ENCODE data around the gene MAPK7. TPM values are rescaled to one million over a fixed set of nuclear protein-coding genes. Genes with fewer than 3 reads are reported as not detected.

MAPK7 gene
- total RNA-seq, 1 donor from 2014 or later: 15.6 TPM

DNA sequence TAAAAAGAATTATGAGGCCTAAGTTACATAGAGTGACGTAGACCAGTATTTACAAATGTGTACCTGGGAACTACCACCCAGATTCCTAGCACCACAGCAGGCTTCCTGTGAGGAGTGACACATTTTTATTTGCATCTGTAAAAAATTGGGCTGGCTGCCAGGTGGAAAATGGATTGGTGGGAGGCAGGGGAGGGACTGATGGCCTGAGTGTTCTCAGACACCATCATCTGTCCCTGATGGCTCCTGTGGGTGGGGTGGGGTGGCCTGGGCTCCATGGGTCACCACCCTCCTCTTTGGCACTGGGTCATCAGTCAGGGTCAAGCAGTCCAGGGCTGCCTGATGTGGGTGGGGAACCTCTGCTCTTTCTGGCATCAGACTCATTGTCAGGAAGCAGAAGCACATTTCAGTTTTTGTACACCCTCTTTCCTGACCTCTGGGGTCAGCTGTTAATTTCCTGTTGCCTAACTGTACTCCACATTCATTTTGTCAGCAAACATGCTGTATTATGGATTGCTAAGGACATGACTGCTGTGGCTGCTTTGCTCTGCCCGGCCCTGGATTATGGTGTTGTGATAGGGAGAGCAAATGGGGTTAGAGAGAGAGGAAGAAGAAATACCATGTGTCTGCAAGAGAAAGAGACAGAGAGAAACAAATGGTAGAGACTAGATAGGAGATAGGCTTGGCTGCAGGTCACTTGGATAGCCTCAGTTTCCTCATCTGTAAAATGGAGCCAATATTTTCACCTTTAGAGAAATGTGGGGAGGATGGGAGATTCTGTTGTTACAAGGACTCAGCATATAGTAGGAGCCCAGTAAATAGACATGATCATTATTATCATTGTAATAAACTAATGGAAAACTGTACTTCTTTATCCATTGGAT lies 20.2 kb downstream of the MAPK7 start:
- DNase-seq (ENCODE audit: low spot score): peak; percentile 75

DNA sequence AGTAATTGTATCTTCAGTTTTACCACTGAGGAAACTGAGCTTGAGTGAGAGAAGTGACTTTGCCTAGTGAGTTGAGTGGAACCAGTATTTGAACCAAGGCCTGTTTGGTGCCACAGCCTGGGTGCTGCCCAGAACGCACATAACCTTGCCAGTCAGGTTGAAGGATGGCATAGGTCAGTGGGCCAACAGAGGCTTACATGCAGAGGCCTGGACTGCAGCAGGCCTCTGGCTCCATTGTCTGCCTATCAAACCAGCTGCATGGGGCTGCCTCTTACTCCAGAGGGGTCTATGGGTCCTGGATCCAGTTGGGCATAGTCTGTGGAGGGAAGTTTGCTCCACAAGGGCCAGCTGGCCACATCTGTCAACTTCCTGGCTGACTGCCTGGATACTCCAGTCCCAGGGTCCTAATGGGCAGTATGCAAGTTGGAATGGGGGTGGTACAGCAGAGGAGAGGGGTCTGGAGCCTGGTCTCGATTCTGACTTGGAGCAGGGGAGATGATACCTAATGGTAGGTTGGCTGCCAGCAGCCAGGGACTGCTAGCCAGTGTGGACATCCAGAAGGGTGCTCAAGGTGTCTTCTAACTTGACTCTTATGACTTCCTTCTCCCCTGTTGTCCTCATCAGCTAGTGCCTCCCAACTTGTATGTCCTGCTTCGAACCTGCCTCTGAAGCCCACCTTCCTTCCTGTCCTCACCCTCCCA lies 21.6 kb downstream of the MAPK7 start:
- no peak for DNase-seq (ENCODE audit: low spot score)

DNA sequence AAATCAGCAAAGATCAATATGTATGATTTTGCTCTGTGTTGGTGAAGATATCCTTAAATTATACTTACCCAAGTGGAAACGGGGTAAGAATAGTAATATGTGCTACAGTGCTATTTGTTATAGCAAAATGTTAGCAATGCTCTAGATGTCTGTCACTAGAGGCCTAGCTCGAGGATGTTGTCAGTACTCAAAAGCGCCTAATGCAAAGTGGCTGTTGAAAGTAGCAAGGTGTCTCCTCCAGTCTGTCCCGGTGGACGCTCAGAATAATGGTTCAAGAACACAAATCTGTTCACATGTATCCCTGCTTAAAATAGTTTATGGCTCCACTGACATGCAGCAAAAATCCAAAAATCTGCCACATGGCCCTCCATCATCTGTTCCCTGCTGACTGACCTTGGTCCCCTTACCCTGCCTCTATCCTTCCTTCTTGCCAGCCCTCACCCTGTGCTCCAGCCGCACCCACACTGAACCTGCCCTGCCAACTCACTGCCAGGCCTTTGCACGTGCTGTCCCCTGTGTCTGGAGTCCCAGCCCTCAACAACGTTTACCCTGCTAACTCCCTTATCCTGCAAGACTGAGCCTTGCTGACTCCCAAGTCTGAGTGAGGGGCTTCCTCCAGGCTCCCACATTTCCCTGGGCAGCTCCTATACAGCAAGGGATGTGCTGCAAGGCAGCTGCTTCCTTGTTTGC lies 23.2 kb downstream of the MAPK7 start:
- DNase-seq (ENCODE audit: low spot score): no peak

DNA sequence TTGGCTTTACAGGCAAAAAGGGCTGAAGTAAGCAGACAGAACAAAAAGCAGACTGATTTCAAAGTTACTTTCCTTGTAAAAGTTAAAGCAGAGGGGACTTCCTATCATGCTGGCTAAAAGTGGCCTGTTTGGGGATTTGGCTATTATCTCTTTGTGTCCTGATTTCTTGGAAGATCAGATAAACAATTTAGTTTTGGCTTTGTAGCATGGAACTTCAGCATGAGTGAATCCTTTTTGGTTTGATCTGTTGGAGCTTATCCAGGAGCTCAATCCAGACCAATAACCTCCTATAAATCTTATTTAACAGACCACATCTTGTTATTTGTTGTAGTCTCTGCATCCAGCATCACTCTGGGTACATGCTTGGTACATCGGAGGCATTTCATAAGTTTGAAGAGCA lies 23.9 kb downstream of the MAPK7 start:
- peak; percentile 93 for DNase-seq (ENCODE audit: low spot score)

DNA sequence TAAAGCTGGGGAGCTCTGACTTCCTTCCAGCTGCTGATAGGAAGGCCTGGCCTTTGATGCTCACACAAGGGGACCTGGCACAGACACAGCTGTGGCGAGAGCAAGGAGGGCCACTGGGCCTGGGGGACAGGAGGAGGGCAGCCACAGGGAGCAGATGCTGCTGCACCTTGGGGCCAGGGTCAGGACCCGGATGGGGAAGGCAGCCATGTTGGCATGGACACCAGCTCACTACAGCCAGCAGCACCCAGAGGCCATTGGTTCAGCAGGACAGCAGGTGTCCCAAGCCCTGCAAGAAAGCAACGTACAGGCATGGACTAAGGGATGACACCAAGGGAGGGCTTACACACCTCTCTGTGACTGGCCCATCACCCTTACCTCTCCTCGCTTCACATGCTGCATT lies 24.7 kb downstream of the MAPK7 start:
- DNase-seq (ENCODE audit: low spot score): no peak

DNA sequence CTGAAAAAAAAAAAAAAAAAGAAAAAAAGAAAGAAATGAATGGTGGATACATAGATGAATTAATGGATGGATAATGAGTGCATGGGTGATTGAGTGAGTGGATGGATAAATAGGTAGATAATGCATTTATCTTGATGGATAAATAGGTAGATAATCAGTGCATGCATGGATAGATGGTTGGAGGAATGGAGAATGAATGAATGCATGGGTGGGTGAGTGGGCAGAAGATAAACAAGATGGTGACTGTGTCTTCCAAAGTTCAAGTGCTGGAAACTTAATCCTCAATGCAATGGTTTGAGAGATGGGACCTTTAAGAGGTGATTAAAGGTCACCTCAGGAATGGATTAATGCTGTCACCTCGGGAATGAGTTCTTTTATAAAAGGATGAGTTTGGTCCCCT lies 26.0 kb downstream of the MAPK7 start:
- no peak for DNase-seq (ENCODE audit: low spot score)

DNA sequence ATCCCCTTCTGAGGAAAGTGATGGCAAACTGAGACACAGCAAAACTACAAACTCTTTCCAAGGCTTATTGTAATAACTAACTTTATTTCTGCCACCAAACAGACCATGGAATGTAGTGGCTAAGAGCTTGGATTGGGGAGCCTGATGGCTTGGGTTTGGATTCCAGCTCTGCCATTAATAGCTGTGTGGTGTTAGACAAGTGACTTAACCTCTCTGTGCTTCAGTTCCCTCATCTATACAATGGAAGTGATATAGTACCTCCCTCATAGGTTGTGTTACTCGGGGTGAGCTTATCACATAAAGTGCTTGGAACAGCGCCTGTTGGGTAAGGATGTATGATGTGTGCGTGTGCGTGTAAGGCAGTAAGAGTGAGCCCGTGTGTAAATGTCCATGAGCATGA lies 26.8 kb downstream of the MAPK7 start:
- DNase-seq (ENCODE audit: low spot score): no peak

DNA sequence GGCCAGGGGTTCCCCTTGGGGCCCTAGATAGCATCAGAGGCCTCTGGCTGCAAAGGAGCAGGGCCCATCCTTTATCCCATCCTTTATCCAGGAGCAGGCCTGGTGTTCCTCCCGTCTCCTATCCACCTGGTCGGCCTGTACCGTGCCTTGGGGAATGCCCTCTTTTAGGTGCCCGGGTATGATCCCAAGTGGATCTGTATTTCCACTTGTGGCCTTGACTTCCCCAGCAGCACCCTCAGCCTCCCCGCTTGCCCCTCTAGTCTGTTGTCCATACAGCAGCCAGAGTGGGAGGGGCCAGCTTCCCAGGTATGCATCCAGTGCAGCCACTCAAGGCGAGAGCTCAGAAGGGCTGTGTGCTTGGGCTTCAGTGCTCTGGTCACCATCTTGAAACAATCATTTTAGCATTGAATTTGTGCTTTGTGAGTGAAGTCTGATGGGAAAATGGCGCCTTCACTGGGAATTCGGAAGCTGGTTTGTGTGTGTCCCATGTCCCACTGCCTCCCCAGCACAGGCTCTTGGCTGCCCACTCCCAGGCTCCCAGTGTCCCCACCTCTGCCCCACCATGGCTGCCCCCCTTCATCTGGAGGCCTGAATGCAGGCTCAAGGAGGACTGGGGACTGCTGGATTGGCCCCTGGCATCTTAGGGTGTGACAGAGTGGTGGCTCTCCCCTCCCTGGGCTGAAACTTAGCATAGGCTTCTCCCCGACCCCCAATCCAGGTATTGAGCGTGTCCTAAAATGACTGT lies 29.5 kb downstream of the MAPK7 start:
- no peak for DNase-seq (ENCODE audit: low spot score)

DNA sequence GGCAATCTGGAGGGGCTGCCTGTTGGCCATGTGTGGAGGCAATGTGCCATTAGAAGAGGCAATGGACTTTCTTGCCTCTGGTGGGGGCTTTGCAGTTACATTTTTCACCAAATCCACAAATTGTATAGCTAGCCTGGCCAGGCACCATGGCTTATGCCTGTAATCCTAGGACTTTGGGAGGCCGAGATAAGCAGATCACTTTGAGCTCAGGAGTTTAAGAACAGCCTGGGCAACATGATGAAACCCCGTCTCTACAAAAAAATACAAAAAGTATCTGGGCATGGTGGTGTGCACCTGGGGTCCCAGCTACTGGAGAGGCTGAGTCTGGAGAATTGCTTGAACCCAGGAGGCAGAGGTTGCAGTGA lies 30.0 kb downstream of the MAPK7 start:
- DNase-seq (ENCODE audit: low spot score): peak; percentile 92

DNA sequence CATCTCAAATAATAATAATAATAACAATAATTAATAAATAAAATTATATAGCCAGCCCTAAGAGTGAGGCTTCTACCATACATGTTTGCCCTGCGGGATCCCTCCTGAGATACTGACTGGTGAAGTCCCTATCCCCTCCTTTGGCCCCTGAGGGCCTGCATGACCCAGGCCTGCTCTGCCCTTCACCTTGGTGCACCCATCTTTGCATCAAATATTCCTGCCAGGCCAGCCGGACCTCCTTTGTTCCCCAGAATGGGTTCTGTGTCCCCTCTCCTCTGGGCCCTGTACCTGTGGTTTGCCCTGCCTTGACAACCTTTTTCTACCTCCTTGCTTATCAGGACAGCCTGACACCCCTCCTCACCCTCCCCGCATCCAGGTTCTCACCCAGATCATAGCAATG lies 30.8 kb downstream of the MAPK7 start:
- no peak for DNase-seq (ENCODE audit: low spot score)

DNA sequence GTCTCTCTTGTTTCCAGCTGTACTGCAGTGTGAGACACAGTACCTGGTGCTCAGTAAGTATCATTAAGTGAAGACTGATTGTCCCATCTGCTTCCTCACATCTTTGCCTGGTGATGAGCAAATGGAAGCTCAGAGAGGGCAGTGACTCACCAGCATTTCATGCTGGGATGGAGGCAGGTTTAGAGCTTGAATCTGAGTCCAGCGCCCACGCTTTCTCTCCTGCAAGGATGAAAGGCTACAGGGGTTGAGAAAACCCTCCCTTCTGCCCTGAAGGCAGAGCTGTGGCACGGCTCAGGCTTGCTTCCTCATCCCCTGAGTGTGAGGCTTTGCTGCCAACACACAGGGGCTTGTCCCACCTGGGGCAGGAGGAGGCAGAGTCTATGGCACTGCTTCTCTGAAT lies 31.2 kb downstream of the MAPK7 start:
- peak; percentile 69 for DNase-seq (ENCODE audit: low spot score)

DNA sequence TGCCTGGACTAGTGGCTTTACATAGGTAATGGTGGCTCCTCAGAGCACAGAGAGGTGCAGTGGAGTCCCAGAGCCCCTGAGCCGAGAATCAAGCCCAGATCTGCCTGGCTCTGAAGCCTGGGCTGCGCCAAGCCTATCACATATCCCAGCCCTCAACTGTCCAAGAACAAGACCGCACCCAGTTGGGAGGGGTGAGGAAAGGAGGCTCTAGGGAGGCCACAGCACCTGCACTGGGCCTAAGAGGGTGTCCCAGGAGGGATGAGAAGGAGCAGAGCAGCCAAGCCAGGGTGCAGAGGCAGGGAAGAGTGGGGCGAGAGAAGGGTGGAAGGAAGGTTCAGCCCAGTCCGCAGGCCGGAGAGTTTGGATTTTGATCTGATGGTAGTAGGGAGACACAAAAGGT lies 31.8 kb downstream of the MAPK7 start:
- DNase-seq (ENCODE audit: low spot score): no peak

DNA sequence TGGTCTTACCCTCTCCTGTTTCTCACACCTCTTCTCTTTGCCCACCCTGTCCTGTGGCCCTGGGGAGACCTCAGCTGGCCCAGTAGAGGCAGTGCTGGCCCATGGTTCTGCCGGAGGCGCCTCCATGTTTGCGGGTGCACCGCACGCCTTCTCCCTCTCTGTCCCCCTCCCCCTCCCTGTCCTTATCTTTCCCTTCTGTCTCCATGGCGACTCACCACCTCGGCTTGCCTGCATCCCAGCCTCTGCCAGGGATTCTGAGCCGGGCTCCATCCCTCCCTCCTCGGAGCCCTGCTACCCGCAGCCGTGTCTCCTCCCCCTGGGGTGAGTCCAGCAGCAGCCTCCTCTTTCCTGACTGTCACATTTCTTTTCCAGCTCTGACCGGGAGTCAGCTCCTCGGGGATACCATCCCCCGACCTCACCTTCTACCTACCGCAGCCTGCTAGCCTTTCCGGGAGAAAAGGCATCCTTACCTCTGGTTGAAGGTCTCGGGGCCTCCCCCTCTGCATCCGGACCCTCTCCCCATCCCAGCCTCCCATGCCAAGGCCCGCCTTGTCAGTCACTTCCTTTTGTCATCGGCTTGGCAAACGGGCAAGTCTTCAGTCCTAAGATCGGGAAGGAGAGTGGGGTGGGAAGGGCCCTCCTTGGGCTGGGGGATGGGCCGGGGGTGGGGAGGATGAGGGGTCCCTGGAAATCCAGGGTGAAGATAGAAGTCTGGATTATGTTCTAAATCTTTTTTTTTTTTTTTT lies 32.8 kb downstream of the MAPK7 start, which contains the start of gene RNF112:
Gene RNF112, plus strand, starts transcription at position 358 of the 746 bp plus-strand sequence. Its CDS starts 177 bp downstream, at position 535.
- peak; percentile 90 for DNase-seq (ENCODE audit: low spot score)

DNA sequence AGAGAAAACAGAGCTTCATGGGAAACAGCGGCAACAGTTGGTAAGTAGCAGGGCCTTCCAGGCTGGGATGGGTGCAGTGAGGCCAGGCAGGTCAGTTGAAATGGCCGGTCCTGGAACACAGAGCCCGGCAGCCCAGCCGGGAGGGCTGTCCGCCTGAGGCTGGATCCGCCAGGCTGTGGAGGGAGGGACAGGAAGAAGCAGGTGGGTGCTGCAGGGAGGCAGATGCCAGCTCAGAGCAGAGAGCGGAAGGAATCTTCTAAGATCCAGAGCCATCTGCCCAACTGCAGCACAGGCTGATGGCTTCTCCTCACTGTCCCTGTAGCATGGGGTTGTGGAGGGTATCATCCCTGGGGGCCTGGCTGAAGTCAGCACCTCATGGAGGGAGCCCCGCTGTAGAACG lies 33.3 kb downstream of the MAPK7 start:
- no peak for DNase-seq (ENCODE audit: low spot score)

DNA sequence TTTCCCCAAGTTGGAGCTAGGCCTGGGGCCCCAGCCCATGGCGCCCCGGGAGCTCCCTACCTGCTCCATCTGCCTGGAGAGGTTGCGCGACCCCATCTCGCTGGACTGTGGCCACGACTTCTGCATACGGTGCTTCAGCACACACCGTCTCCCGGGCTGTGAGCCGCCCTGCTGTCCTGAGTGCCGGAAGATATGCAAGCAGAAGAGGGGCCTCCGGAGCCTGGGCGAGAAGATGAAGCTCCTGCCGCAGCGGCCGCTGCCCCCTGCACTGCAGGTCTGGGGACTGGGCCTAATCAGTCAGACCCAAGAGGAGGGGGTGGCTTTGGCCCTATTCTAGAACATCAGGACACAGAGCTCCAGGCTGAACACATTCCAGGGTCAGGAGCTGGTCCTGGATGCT lies 34.2 kb downstream of the MAPK7 start:
- no peak for DNase-seq (ENCODE audit: low spot score)

DNA sequence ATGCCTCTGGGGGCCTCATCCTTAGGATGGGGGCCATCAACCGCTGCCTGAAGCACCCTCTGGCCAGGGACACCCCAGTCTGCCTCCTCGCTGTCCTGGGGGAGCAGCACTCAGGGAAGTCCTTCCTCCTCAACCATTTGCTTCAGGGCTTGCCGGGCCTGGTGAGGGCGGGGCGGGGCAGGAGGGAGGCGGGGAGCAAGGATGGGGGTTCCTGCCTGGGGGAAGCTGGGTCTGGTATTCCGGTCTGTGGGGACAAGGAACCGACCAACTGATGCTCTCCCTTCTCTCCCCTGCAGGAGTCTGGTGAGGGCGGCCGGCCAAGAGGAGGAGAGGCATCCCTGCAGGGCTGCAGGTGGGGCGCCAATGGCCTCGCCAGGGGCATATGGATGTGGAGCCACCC lies 34.7 kb downstream of the MAPK7 start:
- no peak for DNase-seq (ENCODE audit: low spot score)

DNA sequence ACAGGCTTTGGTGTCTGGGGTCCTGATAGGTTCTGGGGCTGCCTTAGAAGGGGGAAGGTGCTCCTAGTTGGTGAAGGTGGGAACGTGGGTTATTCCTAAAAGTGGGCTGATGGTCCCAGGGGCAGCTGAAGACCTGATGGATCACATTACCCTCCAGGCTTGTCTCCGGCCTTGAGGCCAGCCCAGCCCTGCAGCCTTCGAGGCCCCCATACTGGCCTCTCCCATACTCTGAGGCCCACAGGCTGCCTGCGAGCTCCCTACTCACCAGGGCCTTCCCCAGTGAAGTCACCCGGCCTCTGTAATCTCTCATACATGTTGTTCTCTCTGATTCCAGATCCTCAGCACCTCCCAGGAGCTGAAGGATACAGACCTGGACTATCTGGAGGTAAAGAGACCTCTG lies 35.5 kb downstream of the MAPK7 start:
- peak; percentile 73 for DNase-seq (ENCODE audit: low spot score)

DNA sequence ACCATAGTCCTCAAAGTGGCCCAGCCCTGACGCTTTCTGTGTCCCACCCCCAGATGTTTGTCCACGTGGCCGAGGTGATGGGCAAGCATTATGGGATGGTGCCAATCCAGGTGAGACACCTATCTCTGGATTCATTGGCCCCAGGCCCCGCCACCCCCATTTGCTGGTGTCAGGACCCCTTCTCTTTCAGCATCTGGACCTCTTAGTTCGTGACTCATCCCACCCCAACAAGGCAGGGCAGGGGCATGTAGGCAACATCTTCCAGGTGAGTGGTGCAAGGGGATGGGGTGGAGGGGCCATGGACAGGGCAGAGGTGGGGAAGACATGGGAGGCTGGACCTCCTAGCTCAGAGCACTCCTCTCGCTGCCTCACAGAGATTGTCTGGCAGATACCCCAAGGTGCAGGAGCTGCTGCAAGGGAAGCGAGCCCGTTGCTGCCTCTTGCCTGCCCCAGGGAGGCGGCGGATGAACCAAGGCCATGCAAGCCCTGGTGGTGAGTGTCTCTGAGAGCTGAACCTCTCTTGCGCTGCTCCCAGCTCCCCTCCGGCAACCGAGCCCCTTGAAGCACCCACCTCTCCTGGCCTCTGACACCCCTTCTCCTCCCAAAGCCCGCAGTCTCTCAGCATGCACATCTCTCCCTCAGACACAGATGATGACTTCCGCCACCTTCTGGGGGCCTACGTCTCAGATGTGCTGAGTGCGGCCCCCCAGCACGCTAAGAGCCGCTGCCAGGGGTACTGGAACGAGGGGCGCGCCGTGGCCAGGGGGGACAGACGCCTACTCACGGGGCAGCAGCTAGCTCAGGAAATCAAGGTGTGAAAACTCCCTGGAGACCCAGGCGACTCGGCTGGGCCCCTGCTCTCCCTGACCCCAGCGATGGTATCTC lies 36.3 kb downstream of the MAPK7 start:
- no peak for DNase-seq (ENCODE audit: low spot score)

DNA sequence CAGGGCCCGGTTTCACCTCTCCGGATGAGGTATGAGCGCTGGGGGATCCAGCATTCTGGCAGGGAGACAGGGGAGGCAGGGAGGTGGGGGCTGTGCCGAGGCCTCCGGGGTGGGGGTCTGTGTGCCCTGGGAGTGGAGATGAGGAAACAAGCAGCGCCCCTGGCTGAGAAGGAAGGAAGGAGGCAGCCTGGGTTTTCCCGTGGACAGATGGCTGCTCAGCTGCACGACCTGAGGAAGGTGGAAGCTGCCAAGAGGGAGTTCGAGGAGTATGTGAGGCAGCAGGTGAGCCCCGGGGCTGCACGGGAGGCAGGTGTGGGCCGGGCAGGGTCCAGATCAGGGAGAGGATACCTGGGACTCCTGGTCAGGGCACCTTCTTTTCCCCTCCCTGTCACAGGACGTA lies 37.0 kb downstream of the MAPK7 start:
- DNase-seq (ENCODE audit: low spot score): no peak

Measured in umbilical cord (tissue), 2 donors.